GM20431 (cell line): ENCODE measurements around the gene TAOK1.

Experiments used
- in situ Hi-C: fragments of 300-500 bp; cut with MseI, MboI; formaldehyde crosslinking; loops from one replicate; pipeline ENCODE4 v1.15.0; 2020; ENCODE audit warnings: low sequenced_read_pairs; ENCODE audit not compliant: unreplicated experiment

TAOK1 gene

DNA sequence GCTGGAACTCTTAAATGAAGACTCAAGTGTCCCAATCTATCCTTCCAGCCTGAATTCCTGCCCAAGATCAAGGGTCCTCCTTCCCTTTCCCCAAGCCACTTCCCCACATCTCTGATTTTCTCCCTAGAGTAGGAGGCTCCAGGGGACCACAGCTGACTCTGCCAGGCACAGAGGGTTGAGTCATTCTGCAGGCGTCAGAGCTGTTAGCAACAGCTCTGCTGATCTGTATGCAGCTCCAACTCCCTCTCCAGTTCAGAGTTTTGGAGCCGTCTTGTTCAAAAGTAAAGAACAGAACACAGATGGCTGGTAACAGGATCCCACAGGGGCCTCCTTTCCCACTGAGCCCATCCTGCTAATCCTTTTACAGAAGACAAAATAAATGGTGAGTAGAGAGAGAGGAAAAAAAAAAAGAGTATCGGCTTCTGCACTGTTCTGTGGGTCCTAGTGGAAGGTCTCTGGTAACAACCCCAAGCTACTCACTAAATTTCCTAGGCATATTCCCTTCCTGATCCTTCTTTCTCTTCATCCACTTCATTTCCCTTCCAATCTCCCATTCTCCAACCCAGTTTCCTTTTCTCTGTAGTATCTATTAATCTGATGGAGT, 13.4 kb upstream of the TAOK1 start:
- in situ Hi-C loops = no loop called here

DNA sequence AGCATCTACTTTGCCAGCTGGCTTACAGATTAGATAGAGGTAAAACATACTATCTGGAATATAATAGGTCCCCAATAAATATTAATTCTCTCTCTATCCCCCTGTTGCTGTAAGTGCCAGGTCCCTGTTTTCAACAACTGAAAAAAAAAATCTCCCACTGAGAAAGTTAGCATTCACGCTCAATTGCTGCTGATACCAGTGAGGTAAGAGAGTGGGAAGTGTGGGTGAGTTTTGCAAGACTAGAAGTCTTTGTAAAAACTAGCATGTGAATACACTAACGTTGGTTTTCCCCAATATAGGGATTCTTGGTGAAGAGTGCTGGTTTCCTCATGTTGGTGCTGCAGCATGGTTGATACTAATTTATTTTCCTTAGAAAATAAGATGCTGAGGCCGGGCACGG, 11.7 kb upstream of the TAOK1 start:
- in situ Hi-C loops = no loop called here

DNA sequence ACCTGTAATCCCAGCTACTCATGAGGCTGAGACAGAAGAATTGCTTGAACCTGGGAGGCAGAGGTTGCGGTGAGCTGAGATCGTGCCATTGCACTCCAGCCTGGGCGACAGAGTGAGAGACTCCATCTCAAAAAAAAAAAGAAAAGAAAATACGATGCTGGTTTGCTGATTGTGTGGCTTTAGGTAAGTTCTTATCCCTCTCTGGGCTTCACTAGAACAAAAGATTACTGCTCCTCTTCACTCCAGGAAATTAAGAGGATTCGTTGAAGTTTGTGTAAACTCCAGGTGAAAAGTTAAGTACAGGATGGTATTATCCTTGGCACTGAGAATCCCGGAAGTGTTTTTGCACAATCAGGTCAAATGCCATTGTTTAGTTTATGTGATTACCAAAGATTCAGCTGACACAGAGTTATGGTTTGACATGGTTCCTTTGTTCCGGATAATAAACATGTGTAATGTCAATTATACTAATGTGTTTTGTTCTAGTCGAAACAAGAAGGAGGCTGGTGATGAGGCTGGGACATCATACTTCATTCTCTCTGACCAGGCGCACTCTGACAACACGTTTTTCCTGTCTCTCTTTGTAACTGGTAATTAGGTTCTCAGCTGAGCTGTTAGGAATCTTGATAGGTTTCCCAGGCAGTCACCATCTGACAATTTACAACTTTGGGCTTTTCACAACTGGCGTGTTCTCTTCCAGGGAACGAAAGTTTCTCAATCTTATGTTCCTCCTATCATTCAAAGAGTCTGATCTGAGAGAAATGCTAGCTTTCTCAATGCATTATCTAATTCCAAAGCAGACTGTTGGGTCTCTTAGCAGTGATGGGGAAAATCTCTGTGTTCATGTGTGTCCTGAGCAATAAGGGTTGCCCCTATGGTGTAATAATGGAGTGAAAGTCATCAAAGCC, 10.8 kb upstream of the TAOK1 start:
- in situ Hi-C loops = no loop called here

DNA sequence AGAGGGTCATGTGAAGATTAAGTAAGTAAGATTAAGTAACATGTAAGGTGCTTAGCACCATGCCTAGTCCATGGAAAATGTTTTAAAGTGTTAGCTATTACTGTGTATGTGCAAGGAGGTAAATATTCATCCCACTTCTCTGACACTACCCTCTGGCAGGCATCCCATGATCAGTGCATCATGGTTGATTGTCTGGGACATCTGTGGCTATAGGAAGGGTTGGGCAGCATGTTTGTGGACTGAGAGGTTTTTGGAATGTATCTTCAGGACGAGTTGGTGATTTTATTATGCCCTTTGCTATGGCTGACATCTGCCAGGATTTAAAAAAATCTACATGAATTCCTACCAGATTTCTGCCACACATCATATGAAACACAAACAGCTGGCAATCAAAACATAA, 6.5 kb upstream of the TAOK1 start:
- in situ Hi-C loops = no loop called here

DNA sequence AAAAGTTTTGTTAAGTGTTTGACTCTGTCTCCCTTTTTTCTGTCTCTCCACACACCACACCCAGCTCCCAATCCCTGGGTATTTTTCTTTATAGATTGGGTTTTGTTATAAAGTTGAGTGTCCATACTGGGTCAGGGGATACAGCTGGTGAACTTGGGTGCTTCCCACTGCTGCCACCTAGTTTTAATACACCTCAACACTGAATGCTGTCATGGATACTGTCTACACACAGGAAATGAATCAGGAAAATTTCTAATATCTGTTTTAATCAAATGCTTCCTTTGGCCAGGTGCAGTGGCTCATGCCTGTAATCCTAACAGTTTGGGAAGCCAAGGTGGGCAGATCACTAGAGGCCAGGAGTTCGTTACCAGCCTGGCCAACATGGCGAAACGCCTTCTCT, 5.3 kb upstream of the TAOK1 start:
- in situ Hi-C loops = no loop called here

DNA sequence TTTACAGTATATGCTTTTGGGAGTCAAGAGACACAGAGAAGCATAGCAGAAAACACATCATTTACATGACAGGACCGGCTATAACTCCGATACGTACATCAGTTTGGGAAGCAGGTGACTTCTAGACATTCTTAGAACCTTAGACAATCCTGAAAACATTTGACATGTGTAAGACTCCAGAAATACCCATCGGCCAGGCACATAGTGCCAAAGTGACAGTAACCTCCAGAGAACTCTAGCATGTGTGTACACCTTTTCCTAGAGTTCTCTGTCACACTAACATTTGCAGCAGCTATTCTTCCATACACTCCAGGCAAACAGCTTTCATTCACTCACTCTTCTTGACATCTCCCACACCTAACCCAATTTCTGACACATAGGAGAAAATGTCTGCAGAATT, 3.4 kb upstream of the TAOK1 start:
- in situ Hi-C loops = no loop called here

DNA sequence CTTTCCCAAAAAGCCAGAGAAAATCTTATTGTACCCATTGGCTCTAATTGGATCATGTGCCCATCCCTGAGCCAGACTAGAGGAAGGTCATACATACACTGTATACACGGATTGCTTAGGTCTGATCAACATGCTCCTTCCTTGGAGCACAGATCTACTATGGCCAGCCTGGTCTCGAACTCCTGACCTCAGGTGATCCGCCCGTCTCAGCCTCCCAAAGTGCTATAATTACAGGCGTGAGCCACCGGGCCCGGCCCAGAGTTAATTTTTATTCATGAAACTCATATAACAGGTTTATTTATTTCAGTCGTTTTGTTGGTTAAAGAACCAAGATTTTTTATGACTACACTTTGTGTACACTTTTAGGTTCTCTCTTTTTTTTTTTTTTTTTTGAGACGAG, 1.2 kb upstream of the TAOK1 start:
- in situ Hi-C loops = no loop called here

DNA sequence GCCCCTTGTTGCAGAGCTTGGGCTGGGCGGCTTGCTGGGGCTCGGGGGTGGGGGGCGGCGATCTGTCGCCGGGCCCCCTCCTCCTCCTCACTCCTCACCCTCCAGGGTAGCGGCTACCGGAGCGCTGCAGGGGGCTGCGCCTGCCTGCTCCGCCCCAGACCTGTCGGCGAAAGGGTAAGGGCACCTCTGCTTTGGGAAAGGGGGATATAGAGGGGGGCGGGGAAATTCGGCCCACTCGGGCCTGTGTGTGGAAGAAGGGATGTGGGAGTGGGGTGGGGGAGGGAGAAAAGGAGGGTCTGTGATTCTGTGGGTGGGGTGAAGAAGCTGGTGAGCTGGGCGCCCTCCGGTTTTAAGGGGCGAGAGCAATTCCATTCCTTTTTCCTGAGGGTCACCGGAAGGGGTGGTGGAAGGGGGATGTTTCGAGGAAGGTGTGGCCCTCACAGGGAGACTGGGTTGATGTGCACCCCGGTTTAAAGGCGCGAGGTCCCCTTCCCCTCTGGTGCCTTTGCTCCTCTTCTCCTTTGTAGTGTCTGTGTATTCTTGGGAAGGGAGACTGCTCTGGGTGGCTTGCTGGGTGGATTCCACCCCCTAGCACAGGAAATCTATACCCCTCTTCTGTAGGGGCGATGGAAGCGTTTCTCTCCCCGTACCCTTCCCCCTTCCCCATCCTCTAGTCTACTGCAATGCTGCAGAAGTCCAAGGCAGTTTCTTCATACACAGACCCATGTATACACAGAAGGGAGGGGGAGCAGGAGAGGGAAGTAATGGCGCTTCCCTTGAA, 878 bp downstream of the TAOK1 start:
- in situ Hi-C loops = no loop called here

DNA sequence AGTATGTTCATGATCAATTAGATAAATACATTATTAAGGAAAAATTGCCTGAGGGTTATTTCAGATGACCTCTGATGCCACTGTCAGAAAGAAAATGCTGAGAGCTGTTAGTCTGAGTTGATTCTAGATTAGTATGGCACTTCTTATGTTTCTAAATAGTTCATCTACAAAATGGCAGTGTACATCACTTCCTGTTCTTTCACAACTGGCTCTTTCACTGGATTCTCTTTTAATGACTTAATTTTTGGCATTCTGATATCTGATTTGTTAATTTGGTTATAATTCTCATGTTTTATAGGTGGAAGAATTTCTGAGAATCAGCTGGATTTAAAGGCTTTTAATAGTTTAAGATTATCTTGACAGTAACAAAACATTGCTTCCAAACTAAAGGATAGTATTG, 3.3 kb downstream of the TAOK1 start:
- in situ Hi-C loops = no loop called here

DNA sequence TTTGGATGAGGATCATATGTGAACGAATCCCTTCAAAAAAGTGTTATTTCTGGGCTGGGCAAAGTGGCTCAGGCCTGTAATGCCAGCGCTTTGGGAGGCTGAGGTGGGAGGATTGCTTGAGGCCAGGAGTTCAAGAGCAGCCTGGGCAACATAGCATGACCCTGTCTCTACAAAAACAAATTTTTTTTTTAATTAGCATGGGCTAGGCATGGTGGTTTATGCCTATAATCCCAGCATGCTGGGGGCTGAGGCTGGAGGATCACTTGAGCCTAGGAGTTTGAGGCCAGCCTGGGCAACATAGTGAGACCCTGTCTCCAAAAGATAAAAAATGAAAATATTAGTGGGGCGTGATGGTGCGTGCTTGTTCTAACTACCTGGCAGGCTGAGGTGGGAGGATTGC, 4.6 kb downstream of the TAOK1 start:
- in situ Hi-C loops = no loop called here

DNA sequence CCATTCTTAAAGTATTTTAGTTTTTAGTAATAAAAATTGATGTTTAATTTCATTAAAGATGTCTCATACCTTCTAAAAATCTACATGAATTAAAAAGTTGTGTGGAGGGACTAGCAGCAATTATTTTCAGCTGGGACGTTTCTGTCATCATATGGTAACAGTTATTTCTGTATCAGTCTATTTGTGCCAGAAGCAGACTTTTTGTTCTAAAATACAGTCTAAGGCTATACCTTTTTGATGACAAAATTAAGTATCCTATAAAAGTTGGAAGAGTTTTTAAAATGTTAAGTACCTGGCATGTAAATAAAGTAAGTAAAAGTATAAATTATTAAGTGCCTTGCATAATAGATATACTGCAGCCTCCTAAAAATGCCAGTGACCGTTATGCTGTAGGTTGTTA, 5.9 kb downstream of the TAOK1 start:
- in situ Hi-C loops = no loop called here

DNA sequence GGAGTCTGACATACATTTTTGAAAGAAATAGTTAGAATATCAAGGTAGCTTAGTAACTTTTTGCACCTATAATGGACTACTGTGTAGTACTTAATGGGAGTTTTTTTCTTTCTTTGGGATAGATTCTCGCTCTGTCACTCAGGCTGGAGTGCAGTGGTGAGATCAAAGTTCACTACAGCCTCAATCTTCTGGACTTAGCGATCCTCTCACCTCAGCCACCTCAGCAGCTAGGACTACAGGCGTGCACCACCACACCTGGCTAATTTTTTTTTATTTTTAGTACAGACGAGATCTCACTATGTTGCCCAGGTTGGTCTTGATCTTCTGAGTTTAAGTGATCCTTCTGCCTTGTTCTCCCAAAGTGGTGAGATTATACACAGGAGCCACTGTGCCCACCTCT, 9.5 kb downstream of the TAOK1 start:
- in situ Hi-C loops = no loop called here

DNA sequence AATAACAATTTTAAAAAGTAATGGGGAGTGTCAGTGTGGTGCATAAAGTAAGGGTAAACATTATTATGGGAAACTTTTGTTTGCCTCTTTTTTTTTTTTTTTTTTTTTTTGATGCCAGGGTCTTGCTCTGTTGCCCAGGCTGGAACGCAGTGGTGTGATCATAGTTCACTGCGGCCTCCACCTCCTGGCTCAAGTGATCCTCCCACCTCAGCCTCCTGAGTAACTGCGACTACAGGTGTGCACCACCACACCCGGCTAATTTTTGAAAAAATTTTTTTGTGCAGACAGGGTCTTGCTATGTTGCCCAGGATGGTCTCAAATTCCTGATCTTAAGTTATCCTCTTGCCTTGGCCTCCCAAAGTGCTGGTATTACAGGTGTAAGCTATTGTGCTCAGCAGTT, 10.7 kb downstream of the TAOK1 start:
- in situ Hi-C loops = no loop called here

DNA sequence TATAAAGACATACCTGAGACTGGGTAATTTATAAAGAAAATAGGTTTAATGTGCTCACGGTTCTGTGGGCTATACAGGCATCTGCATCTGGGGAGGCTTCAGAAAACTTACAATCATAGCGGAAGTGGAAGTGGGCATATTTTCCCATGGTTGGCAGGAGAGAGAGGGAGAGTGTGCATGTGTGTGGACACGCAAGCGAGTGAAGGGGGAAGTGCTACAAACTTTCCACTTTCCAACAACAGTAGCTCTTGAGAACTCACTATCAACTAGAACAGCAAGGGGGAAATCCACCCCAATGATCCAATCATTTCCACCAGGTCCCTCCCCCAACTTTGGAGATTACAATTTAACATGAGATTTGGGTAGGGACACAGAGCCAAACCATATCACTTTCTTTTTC, 11.1 kb downstream of the TAOK1 start:
- in situ Hi-C loops = no loop called here

DNA sequence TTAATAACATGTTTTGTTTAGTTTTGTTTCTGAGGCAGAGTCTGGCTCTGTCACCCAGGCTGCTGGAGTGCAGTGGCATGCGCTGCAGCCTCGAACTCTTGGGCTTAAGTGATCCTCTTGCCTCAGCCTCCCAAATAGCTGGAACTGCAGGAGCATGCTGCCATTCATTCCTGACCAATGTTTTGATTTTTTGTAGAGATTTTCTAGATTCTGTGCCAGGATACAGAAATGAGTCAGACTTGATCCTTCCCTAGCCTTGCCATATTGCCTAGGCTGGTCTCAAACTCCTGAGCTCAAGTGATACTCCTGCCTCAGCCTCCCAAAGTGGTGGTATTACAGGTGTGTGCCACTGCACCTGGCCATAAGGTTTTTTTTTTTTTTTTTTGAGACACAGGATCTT, 17.7 kb downstream of the TAOK1 start:
- in situ Hi-C loops = no loop called here

DNA sequence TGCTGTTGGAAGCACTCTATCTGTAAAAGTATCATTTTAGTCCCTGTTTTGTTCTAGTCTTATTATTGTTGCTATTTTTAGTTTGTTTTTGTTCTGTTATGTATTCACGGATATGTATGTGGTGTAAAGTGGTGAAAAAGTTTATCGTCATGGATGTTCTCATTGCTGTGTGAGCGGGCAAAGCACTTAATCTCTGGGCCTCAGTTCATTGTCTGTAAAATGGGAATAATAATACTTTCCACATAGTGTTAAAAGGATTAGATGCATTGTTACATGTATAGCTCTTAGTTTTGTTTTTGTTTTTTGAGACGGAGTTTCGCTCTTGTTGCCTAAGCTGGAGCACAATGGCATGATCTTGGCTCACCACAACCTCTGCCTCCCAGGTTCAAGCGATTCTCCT, 19.8 kb downstream of the TAOK1 start:
- in situ Hi-C loops = no loop called here

DNA sequence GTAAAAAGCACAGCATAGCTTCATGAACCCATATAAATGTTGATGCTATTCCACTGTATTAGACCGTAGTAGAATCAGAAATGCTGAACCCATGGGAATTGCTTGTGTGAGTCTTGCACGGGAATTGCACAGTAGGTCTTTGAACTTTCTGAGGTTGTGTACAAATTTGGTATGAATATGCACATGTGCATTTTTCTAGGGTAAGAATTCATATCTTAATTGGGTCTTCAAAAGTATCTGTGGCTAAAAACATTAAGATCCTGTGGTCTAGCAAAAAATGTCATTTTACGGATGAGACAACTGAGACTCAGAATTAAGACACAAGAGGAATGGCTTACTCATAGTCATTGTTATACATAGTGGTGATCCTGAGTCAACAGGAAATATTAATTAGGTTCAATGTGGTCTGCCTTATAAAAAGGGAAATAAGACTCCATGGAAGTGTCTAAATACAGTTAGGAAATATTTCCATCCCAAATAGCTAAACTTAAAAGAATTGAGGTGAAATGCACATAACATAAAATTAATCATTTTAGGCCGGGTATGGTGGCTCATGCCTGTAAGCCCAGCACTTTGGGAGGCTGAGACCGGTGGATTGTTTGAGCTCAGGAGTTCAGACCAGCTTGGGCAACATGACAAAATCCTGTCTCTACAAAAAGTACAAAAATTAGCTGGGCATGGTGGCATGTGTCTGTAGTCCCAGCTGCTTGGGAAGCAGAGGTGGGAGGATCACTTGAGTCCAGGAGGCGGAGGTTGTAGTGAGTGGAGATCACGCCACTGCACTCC, 22.8 kb downstream of the TAOK1 start:
- in situ Hi-C loops = no loop called here

DNA sequence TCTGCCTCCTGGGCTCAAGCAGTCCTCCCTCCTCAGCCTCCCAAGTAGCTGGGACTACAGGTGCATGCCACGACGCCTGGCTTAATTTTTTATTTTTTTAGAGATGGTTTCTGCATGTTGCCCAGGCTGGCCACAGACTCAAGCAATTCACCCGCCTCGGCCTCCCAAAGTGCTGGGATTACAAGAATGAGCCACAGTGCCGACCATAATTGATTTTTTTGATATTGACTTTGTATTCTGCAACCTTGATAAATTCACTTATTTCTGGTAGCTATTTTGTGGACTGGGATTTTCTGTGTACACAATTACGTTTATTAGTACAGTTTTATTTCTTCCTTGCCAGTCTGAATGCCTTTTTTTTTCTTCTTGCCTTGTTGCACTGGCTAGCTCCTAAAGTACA, 30.0 kb downstream of the TAOK1 start:
- in situ Hi-C loops = no loop called here

DNA sequence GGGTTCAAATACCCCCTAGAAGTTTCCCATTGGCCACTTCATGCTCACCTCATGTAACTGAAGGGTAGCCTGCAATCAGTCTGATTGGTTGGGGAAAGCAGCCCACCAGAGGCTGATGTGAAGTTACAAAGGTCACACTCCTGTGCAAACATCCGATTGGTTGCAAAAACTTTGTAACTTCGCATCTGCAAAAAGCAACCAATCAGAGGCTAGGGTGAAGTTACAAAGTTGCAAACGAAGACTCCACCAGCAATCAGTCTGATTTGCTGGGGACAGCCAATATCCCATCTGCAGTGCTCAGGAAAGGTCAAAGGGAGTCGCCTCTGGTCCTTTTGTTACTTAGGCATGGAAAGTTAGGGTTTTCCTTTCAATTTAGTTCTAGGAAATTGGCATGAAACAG, 40.1 kb downstream of the TAOK1 start:
- in situ Hi-C loops = no loop called here

DNA sequence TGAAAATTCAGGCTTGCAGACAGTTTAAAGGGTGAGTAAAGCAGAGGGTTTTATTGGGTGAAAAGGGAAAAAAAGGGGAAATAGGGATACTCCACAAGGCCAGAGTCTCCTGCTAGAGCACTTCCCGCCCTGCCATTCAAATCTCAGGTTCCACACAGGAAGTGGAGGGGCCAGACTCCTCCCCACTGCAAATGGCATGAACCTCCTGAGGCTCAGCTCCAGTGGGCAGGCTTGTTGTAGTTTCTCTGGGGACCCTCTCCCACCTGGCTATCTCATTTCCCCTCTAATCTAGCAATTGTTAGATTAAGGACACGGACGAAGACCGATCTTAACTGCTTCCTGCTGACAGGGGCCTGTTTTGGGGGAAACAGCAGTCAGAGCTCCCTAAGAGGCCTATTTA, 43.4 kb downstream of the TAOK1 start:
- in situ Hi-C loops = no loop called here
